Femur (tissue), 1 donor: Measurements from ENCODE around the gene SPATA31E1.
"Not testable (repeated sequence)": the region's sequence is repeated elsewhere in the genome, so short reads cannot be mapped to it uniquely, and the experiment has no call there.

Experiments used
- DNase-seq: peaks from one replicate; pipeline ENCODE4 v3.0.0-alpha.2; 2017

SPATA31E1 gene

GRCh38 chr9:87882627-87883026, at the start of gene SPATA31E1:
Gene SPATA31E1, plus strand, starts transcription at chr9:87882877. Its CDS starts 15 bp downstream, at chr9:87882892.
- DNase-seq: peak; percentile 15

GRCh38 chr9:87834357-87834756, 48.3 kb upstream of the SPATA31E1 start:
- DNase-seq: no peak

DNA sequence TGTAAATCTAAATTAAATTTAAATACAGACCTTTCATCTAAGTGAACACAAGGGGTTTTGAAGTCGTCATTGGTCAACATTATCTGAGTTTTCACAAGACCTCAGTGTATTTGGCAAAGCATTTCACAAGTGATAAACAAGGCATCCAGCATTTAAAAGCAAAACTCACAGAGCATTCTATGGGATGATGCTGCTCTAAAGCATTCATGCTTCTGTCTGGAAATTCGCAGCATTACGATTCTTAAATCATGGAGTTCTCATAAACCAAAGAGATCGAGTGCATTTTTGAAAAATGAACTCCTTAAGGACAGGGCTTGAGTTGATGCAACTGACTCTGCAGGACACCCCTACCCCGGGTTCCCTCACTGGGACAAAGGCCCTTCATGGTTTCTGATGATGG, 46.1 kb upstream of the SPATA31E1 start:
- no peak for DNase-seq

DNA sequence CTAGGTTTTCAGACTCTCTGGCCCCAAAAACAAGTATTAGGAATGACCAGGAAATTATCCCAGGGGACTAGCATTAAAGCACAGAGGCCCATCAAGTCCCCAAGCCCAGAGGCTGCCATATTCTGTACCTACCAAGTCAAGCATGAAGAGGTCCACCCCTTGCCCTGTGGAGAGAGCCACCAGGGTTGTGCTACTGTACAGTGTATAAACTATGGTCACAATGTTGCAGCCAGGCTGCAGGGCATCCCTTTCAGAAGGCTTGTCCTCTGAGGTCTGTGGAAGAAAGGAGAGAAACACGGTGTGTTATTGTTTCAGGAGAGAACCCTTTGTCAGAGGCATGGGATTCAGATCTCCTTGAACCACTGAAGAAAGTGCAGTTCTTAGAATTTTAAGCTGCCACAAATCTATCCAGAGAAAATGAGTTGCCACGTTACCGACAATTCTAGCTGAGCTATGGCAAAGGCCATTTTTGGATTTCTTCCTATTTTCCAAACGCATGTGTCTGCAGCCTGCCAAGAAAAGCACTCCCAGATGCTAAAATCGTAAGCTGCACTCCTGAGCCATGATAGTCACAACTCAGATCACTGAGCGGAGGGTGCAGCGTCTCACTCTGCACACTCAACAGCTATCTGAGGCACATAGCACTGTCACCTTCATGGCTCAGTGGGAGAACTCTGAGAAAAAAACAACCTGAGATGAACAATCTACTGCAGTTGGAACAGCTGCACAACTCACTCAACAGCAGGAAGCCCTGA, 45.5 kb upstream of the SPATA31E1 start:
- peak; percentile 66 for DNase-seq

- no peak for DNase-seq
Measured at GRCh38 chr9:87840134-87840533, 42.5 kb upstream of the SPATA31E1 start.

DNA sequence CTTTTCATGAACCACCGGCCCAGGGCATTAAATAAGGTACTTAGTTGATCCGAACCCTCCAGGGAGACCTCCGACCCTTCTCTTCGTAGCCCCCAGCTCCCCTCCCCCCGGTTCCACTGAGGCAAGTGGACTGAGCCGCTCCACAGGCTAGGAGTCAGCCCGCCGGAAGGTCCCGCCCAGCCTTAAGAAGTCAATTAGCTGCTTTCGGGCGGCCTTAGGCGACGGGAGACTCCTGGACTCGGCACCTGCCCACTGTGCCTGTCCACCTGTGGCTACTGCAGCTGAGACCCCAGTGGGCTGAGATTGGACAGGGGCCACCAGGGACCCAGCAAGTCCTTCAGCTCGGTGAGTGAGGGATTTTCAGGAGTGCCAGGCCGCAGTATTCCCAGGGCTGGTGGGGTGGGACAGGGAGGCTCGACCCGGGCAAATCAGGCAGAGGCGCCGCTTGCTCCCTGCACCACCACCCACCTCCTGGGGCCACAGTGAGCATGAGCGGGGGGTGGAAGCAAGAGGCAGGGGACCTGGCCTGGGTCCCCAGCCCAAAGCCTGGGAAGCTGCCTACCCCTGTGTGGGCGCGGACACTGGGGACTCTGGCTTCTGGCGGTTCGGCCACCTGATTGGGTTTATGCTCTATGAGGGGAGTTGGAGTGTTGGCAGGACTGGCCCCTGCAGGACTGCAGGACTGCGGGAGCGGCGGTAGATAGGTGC, 39.6 kb upstream of the SPATA31E1 start:
- DNase-seq: no peak

DNA sequence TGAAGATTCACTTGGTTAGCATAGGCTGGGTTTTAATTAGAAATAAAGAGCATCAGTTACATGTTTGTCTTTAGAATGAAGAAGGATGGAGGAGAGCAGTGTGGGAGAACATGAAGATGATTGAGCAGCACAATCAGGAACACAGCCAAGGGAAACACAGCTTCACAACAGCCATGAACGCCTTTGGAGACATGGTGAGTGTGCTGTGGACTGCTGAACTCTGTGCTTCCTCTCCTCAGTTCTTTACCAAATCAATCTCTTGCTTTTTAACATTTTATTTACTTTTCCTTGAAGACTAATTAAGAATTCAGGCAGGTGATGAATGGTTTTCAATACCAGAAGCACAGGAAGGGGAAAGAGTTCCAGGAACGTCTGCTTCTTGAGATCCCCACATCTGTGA, 38.2 kb upstream of the SPATA31E1 start:
- no peak for DNase-seq

DNA sequence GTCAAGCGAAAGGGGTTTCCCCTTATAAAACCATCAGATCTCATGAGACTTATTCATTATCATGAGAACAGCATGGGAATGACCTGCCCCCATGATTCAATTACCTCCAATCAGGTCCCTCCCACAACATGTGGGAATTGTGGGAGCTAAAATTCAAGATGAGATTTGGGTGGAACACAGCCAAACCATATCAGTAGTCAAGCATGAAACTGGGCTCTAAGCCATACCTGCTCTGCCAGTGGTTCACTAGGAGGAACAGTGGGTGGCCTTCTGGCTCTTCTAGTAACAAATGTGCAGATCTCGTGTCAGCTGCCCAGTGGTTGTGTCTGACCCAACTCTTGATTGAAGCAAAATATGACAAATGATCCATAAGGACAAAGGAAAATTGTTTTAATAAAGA, 34.9 kb upstream of the SPATA31E1 start:
- DNase-seq: not testable (repeated sequence)

GRCh38 chr9:87849144-87849758, 33.4 kb upstream of the SPATA31E1 start:
- peak; percentile 59 for DNase-seq

- no peak for DNase-seq
Measured at GRCh38 chr9:87850391-87850790, 32.3 kb upstream of the SPATA31E1 start.

DNA sequence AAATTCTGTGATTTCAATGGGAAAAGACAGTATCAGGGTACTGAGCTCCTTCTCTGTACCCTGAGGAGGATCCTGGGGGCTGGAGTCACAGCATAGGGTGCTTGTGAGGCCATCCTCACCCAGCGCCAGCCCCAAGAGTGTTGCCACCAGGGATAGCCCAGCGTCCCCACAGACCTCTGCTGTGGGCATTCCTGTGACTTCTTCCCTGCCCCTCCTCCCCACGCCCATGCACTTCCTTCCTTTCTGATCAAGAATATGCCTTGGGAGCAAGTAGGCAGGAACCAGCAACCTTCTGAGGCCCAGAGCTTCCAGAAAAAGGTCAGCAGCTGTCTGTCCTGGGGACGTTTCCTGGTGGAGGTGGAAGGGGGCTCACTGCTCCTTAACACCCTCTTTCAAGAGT, 31.5 kb upstream of the SPATA31E1 start:
- not testable (repeated sequence) for DNase-seq

- DNase-seq: no peak
Measured at GRCh38 chr9:87853302-87853701, 29.4 kb upstream of the SPATA31E1 start.

DNA sequence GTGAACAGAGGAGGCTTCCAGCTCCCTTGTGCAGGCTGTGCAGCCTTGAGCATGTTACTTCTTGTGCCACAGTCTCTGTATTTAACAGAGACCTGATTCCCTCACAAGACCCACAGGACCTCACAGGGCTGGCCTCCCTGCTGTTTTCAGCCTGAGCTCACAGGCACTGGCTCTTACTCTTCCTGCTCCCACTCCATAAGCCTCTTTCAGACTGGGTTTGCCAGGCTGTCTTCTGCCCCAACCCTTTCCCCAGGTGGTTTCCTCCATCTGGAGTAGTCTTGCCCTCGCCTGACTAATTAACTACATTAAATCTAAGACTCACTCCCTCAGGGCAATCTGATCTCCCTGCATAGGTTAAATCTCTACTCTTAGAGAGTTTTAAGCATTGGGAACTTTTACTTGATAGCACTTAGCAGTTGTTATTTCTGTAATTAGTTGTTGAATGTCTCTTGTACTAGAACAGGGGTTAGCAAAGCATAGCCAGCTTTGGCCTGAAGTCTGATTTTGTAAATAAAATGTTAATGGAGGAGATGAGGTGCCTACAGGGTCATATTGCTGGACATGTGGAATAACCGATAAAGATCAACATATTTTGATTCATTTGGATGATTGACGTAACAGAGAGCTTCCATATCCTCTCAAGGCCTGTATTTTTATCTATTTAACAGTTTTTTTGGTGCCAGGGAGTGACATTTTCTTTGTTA, 28.6 kb upstream of the SPATA31E1 start:
- DNase-seq: no peak

DNA sequence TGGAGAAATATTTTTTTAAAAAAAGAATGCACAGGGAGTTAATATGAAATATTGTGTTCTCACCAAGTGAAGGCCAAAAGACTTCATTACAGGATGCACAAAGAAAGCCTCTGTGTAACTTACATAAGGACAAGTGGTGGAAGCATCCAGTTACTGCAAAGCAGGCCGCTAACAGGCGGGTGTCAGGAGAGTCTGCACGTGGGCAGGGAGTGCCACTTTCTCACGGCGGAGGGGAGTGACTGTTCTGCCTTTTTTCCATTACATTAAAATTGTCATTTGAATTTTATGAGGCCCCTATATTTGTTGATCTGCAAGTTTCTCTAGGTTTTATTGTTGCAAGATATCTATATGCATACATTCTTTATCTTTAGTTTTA, 28.1 kb upstream of the SPATA31E1 start:
- DNase-seq: no peak

- no peak for DNase-seq
Measured at GRCh38 chr9:87855061-87855460, 27.6 kb upstream of the SPATA31E1 start.

GRCh38 chr9:87857141-87857947, 25.3 kb upstream of the SPATA31E1 start:
- no peak for DNase-seq

- DNase-seq: no peak
Measured at GRCh38 chr9:87857948-87858335, 24.7 kb upstream of the SPATA31E1 start.

GRCh38 chr9:87859137-87859536, 23.5 kb upstream of the SPATA31E1 start:
- no peak for DNase-seq

- DNase-seq: no peak
Measured at GRCh38 chr9:87859786-87860185, 22.9 kb upstream of the SPATA31E1 start.

DNA sequence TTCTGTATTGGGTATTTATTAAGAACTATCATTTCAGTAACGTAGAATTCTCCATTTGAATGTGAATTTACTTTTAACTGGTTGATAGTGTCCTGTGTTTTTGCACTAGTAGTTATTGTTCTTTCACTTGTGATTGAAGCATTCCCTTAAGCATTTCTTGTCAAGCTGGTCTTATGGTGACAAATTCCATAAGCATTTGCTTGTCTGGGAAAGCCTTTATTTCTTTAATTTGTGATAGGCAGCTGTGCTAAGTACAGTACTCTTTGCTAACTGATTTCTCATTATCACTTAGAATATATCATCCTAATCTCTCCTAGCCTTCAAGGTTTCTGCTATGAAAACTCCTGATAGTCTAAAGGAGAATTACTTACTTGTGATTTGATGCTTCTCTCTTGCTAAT, 21.3 kb upstream of the SPATA31E1 start:
- DNase-seq: no peak

GRCh38 chr9:87862536-87863268, 20.0 kb upstream of the SPATA31E1 start:
- no peak for DNase-seq
